IPS DF 6.9 (cell line): Measurements from ENCODE around the gene PLCG2.

Experiments used
- DNase-seq: peaks from one replicate; pipeline ENCODE4 v3.0.0-alpha.2; 2013; ENCODE audit warnings: low read depth, low spot score
- H3K27ac ChIP-seq: one replicate; pipeline ENCODE4 v1.5.1; 2013; ENCODE audit warnings: low read length, control low read depth
- H3K27me3 ChIP-seq: 2 replicates; pipeline ENCODE4 v1.6.1; 2013; ENCODE audit warnings: mild to moderate bottlenecking, low read length; ENCODE audit not compliant: control insufficient read depth, insufficient read depth
- H3K36me3 ChIP-seq: 2 replicates; pipeline ENCODE4 v1.6.1; 2013; ENCODE audit warnings: low read length; ENCODE audit not compliant: control insufficient read depth, insufficient read depth
- H3K4me1 ChIP-seq: 2 replicates; pipeline ENCODE4 v1.6.1; 2013; ENCODE audit warnings: low read length; ENCODE audit not compliant: control insufficient read depth, insufficient read depth
- H3K4me3 ChIP-seq: 2 replicates; pipeline ENCODE4 v1.5.1; 2013; ENCODE audit warnings: mild to moderate bottlenecking, low read length
- H3K9me3 ChIP-seq: 2 replicates; pipeline ENCODE4 v1.6.1; 2013; ENCODE audit warnings: low read length, inconsistent platforms; ENCODE audit not compliant: control insufficient read depth, insufficient read depth
- WGBS: extraction: QIAGEN DNeasy Blood & Tissue Kit; methylation state at CpG from one replicate; pipeline ENCODE4 v1.1.7; 2013; ENCODE audit warnings: mixed read lengths, missing lambda C conversion rate; ENCODE audit not compliant: insufficient read length, insufficient coverage; 5-methylcytosine and 5-hydroxymethylcytosine counted together

Gene PLCG2

DNA sequence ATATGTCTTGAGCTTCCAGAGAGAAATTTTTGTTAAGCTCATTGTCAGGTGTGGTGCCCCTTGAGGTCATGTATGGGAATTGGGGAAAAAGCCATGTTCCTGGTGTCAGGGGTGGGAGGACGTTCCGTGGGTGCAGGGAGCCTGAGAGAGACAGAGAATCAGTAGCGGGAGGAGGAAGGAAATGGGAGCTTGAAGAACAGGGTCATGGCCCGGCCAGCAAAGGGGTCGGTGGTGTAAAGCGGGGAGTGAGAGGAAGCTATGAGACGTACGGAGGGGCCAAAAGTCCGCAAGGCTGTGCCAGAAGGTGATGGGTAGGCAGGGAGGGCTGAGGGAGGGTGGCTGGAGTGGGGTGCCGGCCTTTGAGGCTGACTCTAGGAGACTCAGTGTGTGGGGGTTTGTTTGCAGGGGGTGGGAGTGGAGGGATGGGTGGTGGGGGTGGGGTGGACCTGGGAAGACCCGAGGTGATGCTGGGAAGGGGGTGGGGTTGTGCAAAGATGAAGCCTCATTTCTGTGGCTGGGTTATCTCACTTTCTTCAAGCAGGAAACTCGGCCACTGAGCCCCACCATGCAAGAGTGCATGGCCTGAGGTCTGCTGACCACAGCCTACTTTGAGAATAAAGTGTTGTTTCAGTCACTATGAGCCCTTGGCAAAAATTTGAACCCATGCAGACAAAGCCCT lies 63.6 kb downstream of the PLCG2 start:
- Histone ChIP-seq H3K27ac (no peak overlapping the region), H3K27me3 (no peaks in the 10 kb centered on the region), H3K9me3 (no peaks in the 10 kb centered on the region), H3K36me3 (no peaks in the 10 kb centered on the region), H3K4me1 (no peaks in the 10 kb centered on the region), H3K4me3 (no peak overlapping the region)
- DNase-seq, result no peak
- no CpG with 5 or more reads among the region's 12 CpGs for WGBS

DNA sequence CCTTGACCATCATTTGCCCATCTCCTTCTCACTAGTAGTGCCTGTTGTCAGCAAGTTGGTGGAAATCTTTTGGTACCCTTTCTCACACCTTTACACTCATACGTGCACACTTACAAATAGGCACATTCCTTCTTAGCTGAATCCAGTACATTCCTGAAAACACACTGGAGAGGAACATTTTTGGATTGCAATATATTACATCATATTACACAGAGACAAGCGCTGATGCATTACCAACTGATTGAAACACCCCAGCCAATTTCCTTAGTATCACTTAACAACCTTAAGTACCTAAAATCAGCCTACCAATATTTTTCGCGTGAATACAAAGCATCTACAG lies 64.1 kb downstream of the PLCG2 start:
- H3K4me1 ChIP-seq, result no peaks in the 10 kb centered on the region
- no peak overlapping the region for H3K4me3 ChIP-seq
- H3K27me3 ChIP-seq, result no peaks in the 10 kb centered on the region
- H3K36me3 ChIP-seq, result no peaks in the 10 kb centered on the region
- no peak for DNase-seq
- no peak overlapping the region for H3K27ac ChIP-seq
- WGBS, result no CpG with 5 or more reads among the region's 4 CpGs
- no peaks in the 10 kb centered on the region for H3K9me3 ChIP-seq

DNA sequence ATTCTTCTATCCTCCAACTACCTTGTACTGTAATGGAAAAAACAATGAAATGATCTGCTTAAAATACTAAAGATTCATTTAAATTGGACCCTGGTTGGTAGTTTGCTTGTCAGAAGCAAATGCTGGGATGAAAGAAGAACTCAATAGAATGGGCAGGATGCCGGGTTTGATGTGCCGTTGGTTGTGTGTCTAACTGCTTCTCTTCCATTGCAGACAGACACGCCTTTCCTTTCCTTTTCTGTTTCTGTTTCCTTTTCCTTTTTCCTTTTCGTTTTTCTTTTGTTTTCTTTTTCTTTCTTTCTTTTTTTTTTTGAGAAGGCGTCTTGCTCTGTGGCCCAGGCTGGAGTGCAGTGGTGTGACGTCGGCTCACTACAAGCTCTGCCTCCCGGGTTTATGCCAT lies 64.6 kb downstream of the PLCG2 start:
- no peaks in the 10 kb centered on the region for H3K36me3 ChIP-seq
- no peaks in the 10 kb centered on the region for H3K27me3 ChIP-seq
- 0 out of 2 replicates have a peak, but pooled peaks cover 2% of the 10 kb centered on the region for H3K4me1 ChIP-seq
- H3K4me3 ChIP-seq, result no peak overlapping the region
- no CpG with 5 or more reads among the region's 8 CpGs for WGBS
- no peaks in the 10 kb centered on the region for H3K9me3 ChIP-seq
- no peak for DNase-seq
- no peak overlapping the region for H3K27ac ChIP-seq

DNA sequence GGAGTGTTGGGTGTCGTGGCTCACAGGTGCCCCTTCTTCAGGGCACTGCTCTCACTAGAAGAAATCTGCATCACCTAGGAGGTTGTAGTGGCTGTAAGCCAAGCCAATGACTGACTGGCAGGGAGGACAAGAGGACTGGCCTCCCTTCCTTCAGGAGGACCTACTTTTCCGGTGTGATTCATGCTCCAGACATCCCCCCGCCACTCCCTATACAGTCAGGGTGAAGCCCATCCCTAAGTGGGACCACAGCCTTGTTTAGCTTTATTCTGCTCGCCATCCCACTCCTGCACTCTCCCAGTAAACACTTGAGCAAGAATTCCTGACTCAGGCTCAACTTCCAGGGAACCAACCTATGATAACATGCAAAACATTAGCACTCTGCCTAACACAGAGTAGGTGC lies 67.0 kb downstream of the PLCG2 start:
- no peak for DNase-seq
- no peak overlapping the region for H3K27ac ChIP-seq
- no peaks in the 10 kb centered on the region for H3K9me3 ChIP-seq
- no CpG with 5 or more reads among the region's 4 CpGs for WGBS
- 0 out of 2 replicates have a peak, but pooled peaks cover 2% of the 10 kb centered on the region for H3K4me1 ChIP-seq
- H3K36me3 ChIP-seq, result no peaks in the 10 kb centered on the region
- no peak overlapping the region for H3K4me3 ChIP-seq
- H3K27me3 ChIP-seq, result no peaks in the 10 kb centered on the region

- Histone ChIP-seq H3K4me1 (0 out of 2 replicates have a peak, but pooled peaks cover 2% of the 10 kb centered on the region), H3K9me3 (no peaks in the 10 kb centered on the region), H3K4me3 (no peak overlapping the region), H3K36me3 (no peaks in the 10 kb centered on the region), H3K27me3 (no peaks in the 10 kb centered on the region), H3K27ac (no peak overlapping the region)
- no peak for DNase-seq
- WGBS, result no CpG with 5 or more reads among the region's 4 CpGs
These were observed 69.3 kb downstream of the PLCG2 start for GRCh38 chr16:81848306-81848853.

DNA sequence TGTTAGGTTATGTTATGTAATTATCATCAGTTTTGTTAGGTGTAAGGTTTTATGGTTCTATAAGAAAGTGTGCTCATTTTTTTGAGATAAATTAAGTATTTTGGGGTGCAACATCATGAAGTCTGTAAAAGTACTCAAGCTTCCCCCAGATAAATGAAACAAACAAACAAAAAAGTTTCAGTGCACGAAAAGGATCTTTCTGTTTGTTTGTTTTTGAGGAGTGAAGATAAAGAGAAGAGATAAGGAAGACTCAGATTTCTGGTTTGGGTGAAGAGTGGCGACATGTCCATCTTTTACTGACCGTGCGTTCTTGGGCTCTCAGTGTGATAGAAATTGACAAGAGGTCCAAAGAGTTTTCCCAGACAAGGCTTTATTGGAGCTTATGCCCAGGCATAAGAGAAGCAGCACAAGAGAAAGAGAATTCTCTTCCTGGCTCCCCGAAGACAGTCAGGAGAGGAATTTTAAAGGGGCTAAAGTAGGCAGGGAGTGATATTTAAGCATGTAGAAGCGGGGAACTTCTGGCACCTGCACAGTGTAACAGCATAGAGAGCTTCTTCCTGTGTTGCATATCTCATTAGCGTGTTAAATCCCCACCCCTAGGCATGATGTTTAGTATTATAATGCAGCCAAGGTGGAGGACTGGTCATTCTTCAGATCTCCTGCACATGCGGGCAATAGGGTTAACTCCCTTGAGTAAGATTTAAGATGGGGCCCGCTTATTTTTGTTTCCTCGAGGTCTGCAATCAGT lies 71.3 kb downstream of the PLCG2 start:
- H3K9me3 ChIP-seq, result no peaks in the 10 kb centered on the region
- H3K36me3 ChIP-seq, result no peaks in the 10 kb centered on the region
- no peak for DNase-seq
- 0 out of 2 replicates have a peak, but pooled peaks cover 2% of the 10 kb centered on the region for H3K4me1 ChIP-seq
- no peak overlapping the region for H3K4me3 ChIP-seq
- H3K27me3 ChIP-seq, result no peaks in the 10 kb centered on the region
- no peak overlapping the region for H3K27ac ChIP-seq
- WGBS, result 100% methylated on average over 1 of the region's 10 CpGs

DNA sequence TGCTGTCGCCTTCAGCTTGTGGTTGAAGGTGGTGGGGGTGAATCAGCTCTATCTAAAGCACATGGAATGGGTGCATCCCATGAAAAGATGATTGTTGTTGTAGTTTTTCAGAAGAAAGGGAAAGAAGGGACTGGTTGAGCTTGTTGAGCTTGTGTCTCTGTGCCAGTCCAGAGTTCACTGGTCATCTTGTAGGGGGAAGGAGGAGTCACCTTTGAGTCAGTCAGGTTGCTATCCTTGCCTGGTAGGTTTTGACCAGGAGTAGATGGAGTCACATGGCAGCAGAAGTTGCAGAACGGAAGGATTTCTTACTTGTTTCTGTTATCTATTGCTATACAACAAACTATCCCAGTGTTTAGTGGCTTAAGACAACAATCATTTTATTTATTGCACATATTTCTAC lies 73.3 kb downstream of the PLCG2 start:
- Histone ChIP-seq H3K9me3 (no peaks in the 10 kb centered on the region), H3K36me3 (no peaks in the 10 kb centered on the region), H3K27ac (no peak overlapping the region), H3K27me3 (no peaks in the 10 kb centered on the region), H3K4me1 (0 out of 2 replicates have a peak, but pooled peaks cover 2% of the 10 kb centered on the region), H3K4me3 (no peak overlapping the region)
- no peak for DNase-seq
- WGBS, result no CpG with 5 or more reads among the region's 2 CpGs

- no peak for DNase-seq
- WGBS, result no CpG with 5 or more reads among the region's 8 CpGs
- no peak overlapping the region for H3K27ac ChIP-seq
- no peaks in the 10 kb centered on the region for H3K4me1 ChIP-seq
- H3K36me3 ChIP-seq, result no peaks in the 10 kb centered on the region
- no peaks in the 10 kb centered on the region for H3K27me3 ChIP-seq
- H3K4me3 ChIP-seq, result no peak overlapping the region
- no peaks in the 10 kb centered on the region for H3K9me3 ChIP-seq
These were observed 76.6 kb downstream of the PLCG2 start for GRCh38 chr16:81855552-81856153.

DNA sequence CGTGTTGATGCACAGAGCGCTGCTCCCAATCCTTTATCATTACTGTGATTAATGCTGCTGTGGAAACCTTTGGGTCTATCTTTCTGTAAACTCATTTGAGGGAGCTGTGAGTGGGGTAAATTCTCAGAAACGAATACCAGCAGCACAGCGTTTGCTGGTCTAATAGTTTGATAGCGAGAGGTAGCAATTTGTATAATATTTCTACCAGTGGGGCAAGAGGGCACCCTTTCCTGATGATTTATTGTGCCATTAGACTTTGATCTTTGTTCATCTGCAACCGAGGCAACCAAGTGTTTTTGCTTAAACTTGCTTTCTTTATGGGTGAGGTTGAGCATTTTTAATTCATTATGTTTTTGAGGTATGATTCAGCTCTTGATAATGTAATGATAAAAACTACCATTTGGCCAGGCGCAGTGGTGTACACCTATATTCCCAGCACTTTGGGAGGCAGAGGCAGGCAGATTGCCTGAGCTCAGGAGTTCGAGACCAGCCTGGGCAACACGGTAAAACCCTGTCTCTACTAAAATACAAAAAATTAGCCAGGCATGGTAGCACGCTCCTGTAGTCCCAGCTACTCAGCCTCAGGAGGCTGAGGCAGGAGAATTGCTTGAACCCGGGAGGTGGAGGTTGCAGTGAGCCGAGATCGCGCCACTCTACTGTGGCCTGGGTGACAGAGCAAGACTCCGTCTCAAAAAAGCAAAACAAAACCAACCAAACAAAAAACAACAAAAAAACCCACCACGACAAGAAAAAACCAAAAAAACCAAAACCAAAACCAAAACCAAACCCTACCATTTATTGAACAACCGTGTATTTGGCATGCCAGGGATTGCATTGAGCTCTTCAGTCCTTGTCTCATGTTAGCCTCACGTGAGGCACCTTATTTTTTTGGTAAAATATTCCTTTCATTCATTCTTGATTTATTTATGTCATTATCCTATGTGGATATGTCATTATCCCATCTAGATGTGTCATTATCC lies 81.5 kb downstream of the PLCG2 start:
- no peak for DNase-seq
- 100% methylated on average over 1 of the region's 18 CpGs for WGBS
- H3K4me1 ChIP-seq, result peaks cover 7% of the 10 kb centered on the region
- H3K27ac ChIP-seq, result no peak overlapping the region
- no peaks in the 10 kb centered on the region for H3K36me3 ChIP-seq
- no peaks in the 10 kb centered on the region for H3K9me3 ChIP-seq
- H3K27me3 ChIP-seq, result no peaks in the 10 kb centered on the region
- H3K4me3 ChIP-seq, result no peak overlapping the region

- DNase-seq, result no peak
- WGBS, result no CpG with 5 or more reads among the region's 10 CpGs
- Histone ChIP-seq H3K27me3 (no peaks in the 10 kb centered on the region), H3K9me3 (no peaks in the 10 kb centered on the region), H3K36me3 (no peaks in the 10 kb centered on the region), H3K4me1 (peaks cover 7% of the 10 kb centered on the region), H3K4me3 (no peak overlapping the region), H3K27ac (no peak overlapping the region)
These were observed 82.4 kb downstream of the PLCG2 start for GRCh38 chr16:81861503-81861902.
